GM12878 (cell line): ENCODE results near the gene ANKRD16.

Source experiments
- CBFB ChIP-seq: IDR thresholded peaks from 2 replicates; pipeline ENCODE4 v1.6.1; 2016; ENCODE audit warnings: antibody characterized with exemption, low read depth
- FOS ChIP-seq: IDR thresholded peaks from 3 replicates; pipeline ENCODE4 v1.6.1; 2011; ENCODE audit warnings: borderline replicate concordance; ENCODE audit not compliant: insufficient read length; ENCODE audit errors: extremely low read depth
- HDAC2 ChIP-seq: fragments of 200-600 bp; sonication (generic); IDR thresholded peaks from 2 replicates; pipeline ENCODE4 v1.6.1; 2017
- IKZF1 ChIP-seq: fragments of 450-650 bp; conservative IDR thresholded peaks from 2 replicates; pipeline ENCODE4 v1.6.1; 2017; ENCODE audit warnings: antibody characterized with exemption, mild to moderate bottlenecking
- JUNB ChIP-seq: IDR thresholded peaks from 2 replicates; pipeline ENCODE4 v1.6.1; 2016; ENCODE audit warnings: antibody characterized with exemption, mild to moderate bottlenecking
- TF ChIP-seq, protein P1 (sequence below), 3 experiments: IDR thresholded peaks in 2 of 3; conservative IDR thresholded peaks in 1 of 3; 2 replicates each; pipeline ENCODE4 v1.5.1; 2011; ENCODE audit warnings: low read depth in 3 of 3, low read length in 3 of 3, mild to moderate bottlenecking in 3 of 3, control low read depth in 2 of 3, moderate library complexity in 2 of 3, inconsistent platforms in 1 of 3, mixed read lengths in 1 of 3; ENCODE audit not compliant: control insufficient read depth in 2 of 3, insufficient read depth in 1 of 3; ENCODE audit errors: extremely low read depth in 1 of 3

DNA sequence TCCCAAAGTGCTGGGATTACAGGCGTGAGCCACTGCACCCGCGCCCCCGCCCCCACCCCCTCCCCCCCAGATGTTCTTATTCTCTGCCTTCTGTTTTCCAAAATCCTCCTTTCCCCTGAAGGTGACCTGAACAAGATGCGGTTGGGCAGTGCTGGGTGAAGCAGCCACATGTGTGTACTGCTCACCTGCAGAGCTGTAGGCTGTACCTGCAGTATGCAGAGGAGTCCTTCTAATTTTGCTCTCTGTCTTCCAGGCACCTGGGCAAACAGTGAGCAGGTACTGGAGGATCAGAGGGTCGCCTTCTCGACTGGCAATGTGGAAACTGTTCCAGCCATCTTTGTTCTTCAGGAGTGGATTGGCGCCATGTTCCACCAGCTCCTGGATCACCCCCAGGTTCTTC lies 2.1 kb downstream of the ANKRD16 start:
- TF ChIP-seq IKZF1 (no peak), HDAC2 (no peak), FOS (no peak), CBFB (no peak), JUNB (no peak)
- TF ChIP-seq, protein P1, sequence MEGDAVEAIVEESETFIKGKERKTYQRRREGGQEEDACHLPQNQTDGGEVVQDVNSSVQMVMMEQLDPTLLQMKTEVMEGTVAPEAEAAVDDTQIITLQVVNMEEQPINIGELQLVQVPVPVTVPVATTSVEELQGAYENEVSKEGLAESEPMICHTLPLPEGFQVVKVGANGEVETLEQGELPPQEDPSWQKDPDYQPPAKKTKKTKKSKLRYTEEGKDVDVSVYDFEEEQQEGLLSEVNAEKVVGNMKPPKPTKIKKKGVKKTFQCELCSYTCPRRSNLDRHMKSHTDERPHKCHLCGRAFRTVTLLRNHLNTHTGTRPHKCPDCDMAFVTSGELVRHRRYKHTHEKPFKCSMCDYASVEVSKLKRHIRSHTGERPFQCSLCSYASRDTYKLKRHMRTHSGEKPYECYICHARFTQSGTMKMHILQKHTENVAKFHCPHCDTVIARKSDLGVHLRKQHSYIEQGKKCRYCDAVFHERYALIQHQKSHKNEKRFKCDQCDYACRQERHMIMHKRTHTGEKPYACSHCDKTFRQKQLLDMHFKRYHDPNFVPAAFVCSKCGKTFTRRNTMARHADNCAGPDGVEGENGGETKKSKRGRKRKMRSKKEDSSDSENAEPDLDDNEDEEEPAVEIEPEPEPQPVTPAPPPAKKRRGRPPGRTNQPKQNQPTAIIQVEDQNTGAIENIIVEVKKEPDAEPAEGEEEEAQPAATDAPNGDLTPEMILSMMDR (IDR thresholded peaks at IDR 0.05 in 2 of 3, conservative IDR thresholded peaks at IDR 0.05 in 1 of 3; ENCODE audit: control insufficient read depth in 2 of 3, extremely low read depth in 1 of 3, insufficient read depth in 1 of 3, low read depth in 3 of 3, low read length in 3 of 3), result no peak
